HCT116 (cell line): ENCODE measurements around the gene PRAMEF20. TPM values are rescaled to one million over a fixed set of nuclear protein-coding genes. Genes with fewer than 3 reads are reported as not detected.
"Not testable (repeated sequence)": the region's sequence is repeated elsewhere in the genome, so short reads cannot be mapped to it uniquely, and the experiment has no call there.

Source experiments
- ATAC-seq: fragments of 200-7000 bp; cut with Tn5 transposase; 2 replicates; pipeline ENCODE4 v1.9.1; 2020; ENCODE audit warnings: mild to moderate bottlenecking, moderate library complexity
- BruUV-seq: library from RNA; stranded (reverse); fragments of 400-500 nt; replicated peaks from 2 replicates; lab custom pipeline; 2021; lab: Mats Ljungman, UMichigan
- CTCF ChIA-PET: fragments of 300-600 bp; sonication (Branson Sonifier 250); formaldehyde crosslinking; loops from one replicate; lab custom pipeline; 2021; ENCODE audit warnings: antibody characterized with exemption; lab: Charles Lee
- POLR2A ChIA-PET: fragments of 300-600, 350-600 bp; sonication (Branson Sonifier 250); formaldehyde crosslinking; loops from one replicate; lab custom pipeline; 2021; ENCODE audit warnings: antibody characterized with exemption; lab: Charles Lee
- RAD21 ChIA-PET, 2 experiments: fragments of 300-600 bp; sonication (Branson Sonifier 250); formaldehyde crosslinking; loops; one replicate each; lab custom pipeline; 2023; ENCODE audit warnings: low total read pairs in 2 of 2; ENCODE audit not compliant: uncharacterized antibody in 2 of 2, unreplicated experiment in 2 of 2, low non-redundant PET in 1 of 2; lab: Charles Lee
- DNase-seq: peaks from one replicate; pipeline ENCODE4 v3.0.0-alpha.2; 2010; ENCODE audit warnings: low read depth, low spot score
- H2AFZ ChIP-seq: fragments of 200-600 bp; shearing (Covaris generic), sonication (generic); 2 replicates; pipeline ENCODE4 v1.6.1; 2017; ENCODE audit warnings: low read depth, mixed run types, mixed read lengths, antibody characterized with exemption, low read length; ENCODE audit not compliant: poor library complexity, severe bottlenecking
- H3K27ac ChIP-seq: 2 replicates; pipeline ENCODE4 v1.5.1; 2012; ENCODE audit warnings: low read depth, low read length
- H3K27me3 ChIP-seq: fragments of 200-600 bp; sonication (generic); 2 replicates; pipeline ENCODE4 v1.6.1; 2016; ENCODE audit warnings: mixed run types, low read length, mixed read lengths; ENCODE audit not compliant: insufficient read depth
- H3K36me3 ChIP-seq, 2 experiments: fragments of 200-500 bp in 1 of 2; fragments of 200-600 bp in 1 of 2; sonication (Bioruptor generic) in 1 of 2; sonication (generic) in 1 of 2; 2 replicates each; pipeline versions ENCODE4 v1.5.1 to v1.6.1; 2014 to 2016; ENCODE audit warnings: low read length in 2 of 2, inconsistent platforms in 1 of 2, mixed read lengths in 1 of 2, mixed run types in 1 of 2; ENCODE audit not compliant: insufficient read depth in 2 of 2, control insufficient read depth in 1 of 2
- H3K4me1 ChIP-seq, 2 experiments: fragments of 200-600 bp in 1 of 2; sonication (generic) in 1 of 2; 2 replicates each; pipeline versions ENCODE4 v1.5.1 to v1.6.1; 2012 to 2017; ENCODE audit warnings: low read length in 2 of 2, inconsistent platforms in 1 of 2, mild to moderate bottlenecking in 1 of 2, mixed read lengths in 1 of 2, mixed run types in 1 of 2, moderate library complexity in 1 of 2; ENCODE audit not compliant: insufficient read depth in 2 of 2, control insufficient read depth in 1 of 2
- H3K4me2 ChIP-seq: fragments of 200-600 bp; sonication (generic); 2 replicates; pipeline ENCODE4 v1.6.1; 2017; ENCODE audit warnings: mixed run types, low read length, mixed read lengths
- H3K4me3 ChIP-seq, 2 experiments: fragments of 200-600 bp in 1 of 2; sonication (generic) in 1 of 2; replicated peaks in 1 of 2; 2 replicates each; pipeline ENCODE4 v1.5.1; 2011 to 2016; ENCODE audit warnings: low read length in 2 of 2, control low read depth in 1 of 2, low read depth in 1 of 2, mild to moderate bottlenecking in 1 of 2, mixed read lengths in 1 of 2, mixed run types in 1 of 2
- H3K79me2 ChIP-seq: fragments of 200-600 bp; sonication (generic); 2 replicates; pipeline ENCODE4 v1.6.1; 2017; ENCODE audit warnings: mild to moderate bottlenecking, mixed run types, low read length, moderate library complexity, mixed read lengths; ENCODE audit not compliant: insufficient read depth
- H3K9ac ChIP-seq: fragments of 200-600 bp; sonication (generic); 2 replicates; pipeline ENCODE4 v1.6.1; 2016; ENCODE audit warnings: low read length, mixed read lengths
- H3K9me2 ChIP-seq: fragments of 200-600 bp; sonication (generic), shearing (Covaris generic); 2 replicates; pipeline ENCODE4 v1.6.1; 2017; ENCODE audit warnings: mixed run types, mild to moderate bottlenecking, moderate library complexity; ENCODE audit not compliant: insufficient read depth
- H3K9me3 ChIP-seq, 2 experiments: fragments of 200-500 bp in 1 of 2; fragments of 200-600 bp in 1 of 2; sonication (Bioruptor generic) in 1 of 2; sonication (generic) in 1 of 2; 2 replicates each; pipeline ENCODE4 v1.6.1; 2014 to 2017; ENCODE audit warnings: low read length in 2 of 2, mixed read lengths in 2 of 2, inconsistent platforms in 1 of 2, low read depth in 1 of 2, mild to moderate bottlenecking in 1 of 2, mixed run types in 1 of 2, moderate library complexity in 1 of 2; ENCODE audit not compliant: control insufficient read depth in 1 of 2, insufficient read depth in 1 of 2
- H4K20me1 ChIP-seq: fragments of 200-600 bp; sonication (generic), shearing (Covaris generic); 2 replicates; pipeline ENCODE4 v1.6.1; 2017; ENCODE audit warnings: mixed run types, mild to moderate bottlenecking, moderate library complexity; ENCODE audit not compliant: insufficient read depth
- RAD21 ChIP-seq: IDR thresholded peaks from 2 replicates; pipeline ENCODE4 v1.6.1; 2012; ENCODE audit warnings: low read depth, mild to moderate bottlenecking
- intact Hi-C: fragments of 100-400 bp; cut with micrococcal nuclease; formaldehyde crosslinking; loops from 2 replicates; pipeline ENCODE4 v1.10.0; 2022
- total RNA-seq: library from RNA; stranded (reverse); gene quantifications from one replicate; pipeline ENCODE4 v1.2.1, GENCODE V29; 2021; ENCODE audit not compliant: unreplicated experiment
- TF ChIP-seq, protein P1 (sequence below), 3 experiments: fragments of 200-600 bp in 1 of 3; sonication (generic) in 1 of 3; IDR thresholded peaks in 2 of 3; conservative IDR thresholded peaks in 1 of 3; 2 replicates each; pipeline ENCODE4 v1.5.1; 2012 to 2017; ENCODE audit warnings: low read depth in 2 of 3, low read length in 2 of 3, antibody characterized with exemption in 1 of 3, borderline replicate concordance in 1 of 3, control low read depth in 1 of 3, mild to moderate bottlenecking in 1 of 3, mixed read lengths in 1 of 3, mixed run types in 1 of 3, moderate library complexity in 1 of 3; ENCODE audit not compliant: insufficient read depth in 1 of 3

The PRAMEF20 gene
- total RNA-seq, 1 experiment from 2014 or later = not detected

DNA sequence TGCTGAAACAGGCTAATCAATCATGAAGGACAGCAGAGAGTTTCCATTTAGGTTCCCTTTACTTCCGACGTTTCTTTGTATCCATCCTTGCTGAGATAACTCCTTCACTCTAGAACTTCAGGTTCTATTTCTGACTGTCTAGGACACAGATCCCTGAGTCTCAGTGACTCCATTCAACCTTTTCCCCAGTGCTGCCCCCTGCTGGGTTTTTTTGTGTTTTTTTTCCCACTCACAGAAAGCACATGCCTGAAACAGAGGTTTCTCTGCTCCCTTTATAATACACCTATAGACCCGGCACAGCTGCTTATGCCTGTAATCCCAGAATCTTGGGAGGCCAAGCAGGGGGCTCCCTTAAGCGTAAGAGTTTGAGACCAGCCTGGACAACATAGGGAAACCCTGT is 41.7 kb upstream of the PRAMEF20 start:
- H3K9me2 ChIP-seq, RAD21 ChIA-PET, H4K20me1 ChIP-seq, H3K9ac ChIP-seq, POLR2A ChIA-PET, H3K9me3 ChIP-seq, H3K4me2 ChIP-seq, H3K79me2 ChIP-seq, CTCF ChIA-PET, H3K27ac ChIP-seq, intact Hi-C loops, BruUV-seq, H3K4me1 ChIP-seq, H3K27me3 ChIP-seq, H2AFZ ChIP-seq, H3K36me3 ChIP-seq, H3K4me3 ChIP-seq: not testable (repeated sequence)
- DNase-seq (peak; percentile 7), ATAC-seq (peak; percentile 88)
- TF ChIP-seq, protein P1, sequence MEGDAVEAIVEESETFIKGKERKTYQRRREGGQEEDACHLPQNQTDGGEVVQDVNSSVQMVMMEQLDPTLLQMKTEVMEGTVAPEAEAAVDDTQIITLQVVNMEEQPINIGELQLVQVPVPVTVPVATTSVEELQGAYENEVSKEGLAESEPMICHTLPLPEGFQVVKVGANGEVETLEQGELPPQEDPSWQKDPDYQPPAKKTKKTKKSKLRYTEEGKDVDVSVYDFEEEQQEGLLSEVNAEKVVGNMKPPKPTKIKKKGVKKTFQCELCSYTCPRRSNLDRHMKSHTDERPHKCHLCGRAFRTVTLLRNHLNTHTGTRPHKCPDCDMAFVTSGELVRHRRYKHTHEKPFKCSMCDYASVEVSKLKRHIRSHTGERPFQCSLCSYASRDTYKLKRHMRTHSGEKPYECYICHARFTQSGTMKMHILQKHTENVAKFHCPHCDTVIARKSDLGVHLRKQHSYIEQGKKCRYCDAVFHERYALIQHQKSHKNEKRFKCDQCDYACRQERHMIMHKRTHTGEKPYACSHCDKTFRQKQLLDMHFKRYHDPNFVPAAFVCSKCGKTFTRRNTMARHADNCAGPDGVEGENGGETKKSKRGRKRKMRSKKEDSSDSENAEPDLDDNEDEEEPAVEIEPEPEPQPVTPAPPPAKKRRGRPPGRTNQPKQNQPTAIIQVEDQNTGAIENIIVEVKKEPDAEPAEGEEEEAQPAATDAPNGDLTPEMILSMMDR (IDR thresholded peaks at IDR 0.05 in 2 of 3, conservative IDR thresholded peaks at IDR 0.05 in 1 of 3; ENCODE audit: borderline replicate concordance in 1 of 3, insufficient read depth in 1 of 3, low read depth in 2 of 3, low read length in 2 of 3) = peak; percentile 28 to 46 (median 40); a peak in 5 of 6 replicates
- TF ChIP-seq RAD21 = peak; percentile 22; the same call in 1 of the 2 replicates

- DNase-seq, H3K9ac ChIP-seq, H3K9me3 ChIP-seq, POLR2A ChIA-PET, ATAC-seq, intact Hi-C loops, H3K27ac ChIP-seq, H3K9me2 ChIP-seq, H2AFZ ChIP-seq, H3K79me2 ChIP-seq, H3K4me2 ChIP-seq, H4K20me1 ChIP-seq, H3K4me1 ChIP-seq, RAD21 ChIA-PET, BruUV-seq, H3K27me3 ChIP-seq, H3K4me3 ChIP-seq, H3K36me3 ChIP-seq, CTCF ChIA-PET: not testable (repeated sequence)
These were observed 31.3 kb upstream of the PRAMEF20 start for GRCh38 chr1:13378983-13379382.

DNA sequence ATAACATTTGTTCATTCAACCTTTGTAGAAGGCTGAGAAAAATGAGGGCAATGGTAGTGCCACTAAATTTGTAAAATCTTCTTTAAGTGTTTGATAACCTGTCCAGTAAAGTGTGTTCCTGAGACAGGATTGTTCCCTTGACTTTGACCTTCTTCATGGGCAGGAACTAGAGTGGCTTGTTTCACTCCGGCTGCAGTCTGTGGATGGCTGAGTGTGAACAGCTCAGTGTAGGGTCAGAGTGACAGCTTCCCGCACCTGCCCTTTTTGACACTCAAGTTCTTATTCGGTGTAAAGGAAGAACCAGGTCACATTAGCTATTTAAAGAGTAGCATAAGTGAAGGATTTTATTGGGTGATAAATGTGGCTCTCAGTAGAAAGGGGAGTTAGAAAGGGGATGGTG is 29.9 kb upstream of the PRAMEF20 start:
- H3K4me2 ChIP-seq, H3K79me2 ChIP-seq, H3K9ac ChIP-seq, H4K20me1 ChIP-seq, BruUV-seq, RAD21 ChIA-PET, ATAC-seq, CTCF ChIA-PET, H3K9me3 ChIP-seq, H3K4me3 ChIP-seq, intact Hi-C loops, H3K36me3 ChIP-seq, H2AFZ ChIP-seq, POLR2A ChIA-PET, H3K4me1 ChIP-seq, H3K27ac ChIP-seq, DNase-seq, H3K9me2 ChIP-seq, H3K27me3 ChIP-seq: not testable (repeated sequence)

DNA sequence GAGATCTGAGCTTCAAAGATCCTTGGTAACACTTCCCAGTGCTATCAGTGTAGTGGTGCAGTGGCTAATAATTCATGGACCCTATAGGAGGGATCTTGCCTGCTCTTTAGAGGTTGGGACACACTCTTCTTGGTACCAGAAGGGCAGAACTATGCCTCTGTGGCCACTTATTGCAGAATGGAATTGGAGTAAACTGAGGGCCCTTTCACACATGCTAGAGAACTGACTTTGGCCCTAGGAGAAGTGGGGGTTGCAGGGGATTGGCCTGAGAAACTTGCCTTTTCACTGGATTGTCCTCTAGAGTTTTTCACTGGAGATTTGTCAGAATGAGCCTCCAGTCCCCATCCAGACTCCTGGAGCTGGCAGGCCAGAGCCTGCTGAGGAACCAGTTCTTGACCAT is 20.9 kb upstream of the PRAMEF20 start, which contains the start of gene PRAMEF17:
PRAMEF17 (plus strand) TSS at position 301 of the 400 bp plus-strand sequence; CDS start at position 327, 26 bp downstream.
- BruUV-seq, H3K27me3 ChIP-seq, H3K9ac ChIP-seq, H3K27ac ChIP-seq, H3K79me2 ChIP-seq, POLR2A ChIA-PET, H3K36me3 ChIP-seq, DNase-seq, H2AFZ ChIP-seq, H3K9me2 ChIP-seq, H3K4me1 ChIP-seq, H3K4me3 ChIP-seq, ATAC-seq, CTCF ChIA-PET, H3K4me2 ChIP-seq, H3K9me3 ChIP-seq, H4K20me1 ChIP-seq, RAD21 ChIA-PET, intact Hi-C loops: not testable (repeated sequence)
